Neural progenitor cell (in vitro differentiated cells): Measurements from ENCODE around the gene JAZF1. TPM values are rescaled to one million over a fixed set of nuclear protein-coding genes. Genes with fewer than 3 reads are reported as not detected.
A peak's percentile ranks its signal among the peaks of the same experiment; 100 is the strongest.

Experiments used
- DNase-seq: peaks from one replicate; pipeline ENCODE4 v3.0.0-alpha.2; 2016; ENCODE audit warnings: low spot score
- H2AFZ ChIP-seq: fragments of 200-600 bp; sonication (generic); replicated peaks from 2 replicates; pipeline ENCODE4 v1.6.1; 2016; ENCODE audit warnings: antibody characterized with exemption
- H3F3A ChIP-seq: fragments of 200-600 bp; sonication (generic); 2 replicates; pipeline ENCODE4 v1.6.1; 2016; ENCODE audit warnings: antibody characterized with exemption, low read depth
- H3K27ac ChIP-seq: fragments of 200-600 bp; sonication (generic); 2 replicates; pipeline ENCODE4 v1.5.1; 2016; ENCODE audit warnings: mild to moderate bottlenecking
- H3K27me3 ChIP-seq: fragments of 200-600 bp; sonication (generic); 2 replicates; pipeline ENCODE4 v1.6.1; 2016; ENCODE audit warnings: mild to moderate bottlenecking, moderate library complexity
- H3K36me3 ChIP-seq: fragments of 200-600 bp; sonication (generic); 2 replicates; pipeline ENCODE4 v1.5.1; 2016
- H3K4me1 ChIP-seq: fragments of 200-600 bp; sonication (generic); 2 replicates; pipeline ENCODE4 v1.6.1; 2016; ENCODE audit warnings: mixed run types
- H3K4me2 ChIP-seq: fragments of 200-600 bp; sonication (generic); 2 replicates; pipeline ENCODE4 v1.6.1; 2016
- H3K4me3 ChIP-seq: fragments of 200-600 bp; sonication (generic); 2 replicates; pipeline ENCODE4 v1.5.1; 2016
- H3K79me2 ChIP-seq: fragments of 200-600 bp; sonication (generic); 2 replicates; pipeline ENCODE4 v1.6.1; 2016; ENCODE audit warnings: low read depth
- H3K9ac ChIP-seq: fragments of 200-600 bp; sonication (generic); 2 replicates; pipeline ENCODE4 v1.6.1; 2016
- H3K9me3 ChIP-seq: fragments of 200-600 bp; sonication (generic); 2 replicates; pipeline ENCODE4 v1.5.1; 2016; ENCODE audit warnings: low read depth
- H4K20me1 ChIP-seq: fragments of 200-600 bp; sonication (generic); 2 replicates; pipeline ENCODE4 v1.6.1; 2016; ENCODE audit warnings: low read depth
- H3K27ac Mint-ChIP-seq: 3 replicates; pipeline ENCODE4 v1.8.0; 2021; ENCODE audit warnings: mixed read lengths
- H3K27me3 Mint-ChIP-seq: 2 replicates; pipeline ENCODE4 v1.8.0; 2022; ENCODE audit warnings: low read depth, mild to moderate bottlenecking, inconsistent platforms, moderate library complexity, mixed read lengths; ENCODE audit not compliant: insufficient read depth
- H3K36me3 Mint-ChIP-seq: 3 replicates; pipeline ENCODE4 v1.8.0; 2021; ENCODE audit warnings: mixed read lengths
- H3K4me1 Mint-ChIP-seq: 3 replicates; pipeline ENCODE4 v1.8.0; 2021; ENCODE audit warnings: mixed read lengths
- H3K4me3 Mint-ChIP-seq: 3 replicates; pipeline ENCODE4 v1.8.0; 2021; ENCODE audit warnings: mild to moderate bottlenecking, moderate library complexity, mixed read lengths
- H3K9me3 Mint-ChIP-seq: 3 replicates; pipeline ENCODE4 v1.8.0; 2020; ENCODE audit warnings: mixed read lengths
- EZH2 ChIP-seq: fragments of 200-600 bp; sonication (generic); IDR thresholded peaks from 2 replicates; pipeline ENCODE4 v1.6.1; 2017; ENCODE audit warnings: antibody characterized with exemption, mild to moderate bottlenecking, moderate library complexity
- EZH2phosphoT487 ChIP-seq: fragments of 200-600 bp; sonication (generic); IDR thresholded peaks from 2 replicates; pipeline ENCODE4 v1.6.1; 2017; ENCODE audit warnings: antibody characterized with exemption
- total RNA-seq: library from RNA; depleted of rRNA; stranded (reverse); fragments of >200 nt; gene quantifications from 2 replicates; pipeline ENCODE4 v1.2.3, GENCODE V29; 2015; ENCODE audit warnings: low replicate concordance
- TF ChIP-seq, protein P1 (sequence below): fragments of 200-600 bp; sonication (generic); IDR thresholded peaks from 2 replicates; pipeline ENCODE4 v1.5.1; 2017; ENCODE audit warnings: antibody characterized with exemption, mild to moderate bottlenecking

The JAZF1 gene
- total RNA-seq, 1 donor from 2014 or later: 3.1 TPM

- no peaks in the 10 kb centered on the region for H3K79me2 ChIP-seq
- H3K4me1 Mint-ChIP-seq: peaks cover 34% of the 10 kb centered on the region
- H3K9me3 Mint-ChIP-seq: no peaks in the 10 kb centered on the region
- no peaks in the 10 kb centered on the region for H4K20me1 ChIP-seq
- no peak overlapping the region for H3K4me2 ChIP-seq
- no peaks in the 10 kb centered on the region for H3K9me3 ChIP-seq
- H3K4me3 ChIP-seq: no peak overlapping the region
- H3K4me3 Mint-ChIP-seq: no peak overlapping the region
- H3K36me3 ChIP-seq: no peaks in the 10 kb centered on the region
- H3F3A ChIP-seq: no peaks in the 10 kb centered on the region
- H3K9ac ChIP-seq: no peak overlapping the region
- TF ChIP-seq EZH2phosphoT487: no peak
- TF ChIP-seq, protein P1, sequence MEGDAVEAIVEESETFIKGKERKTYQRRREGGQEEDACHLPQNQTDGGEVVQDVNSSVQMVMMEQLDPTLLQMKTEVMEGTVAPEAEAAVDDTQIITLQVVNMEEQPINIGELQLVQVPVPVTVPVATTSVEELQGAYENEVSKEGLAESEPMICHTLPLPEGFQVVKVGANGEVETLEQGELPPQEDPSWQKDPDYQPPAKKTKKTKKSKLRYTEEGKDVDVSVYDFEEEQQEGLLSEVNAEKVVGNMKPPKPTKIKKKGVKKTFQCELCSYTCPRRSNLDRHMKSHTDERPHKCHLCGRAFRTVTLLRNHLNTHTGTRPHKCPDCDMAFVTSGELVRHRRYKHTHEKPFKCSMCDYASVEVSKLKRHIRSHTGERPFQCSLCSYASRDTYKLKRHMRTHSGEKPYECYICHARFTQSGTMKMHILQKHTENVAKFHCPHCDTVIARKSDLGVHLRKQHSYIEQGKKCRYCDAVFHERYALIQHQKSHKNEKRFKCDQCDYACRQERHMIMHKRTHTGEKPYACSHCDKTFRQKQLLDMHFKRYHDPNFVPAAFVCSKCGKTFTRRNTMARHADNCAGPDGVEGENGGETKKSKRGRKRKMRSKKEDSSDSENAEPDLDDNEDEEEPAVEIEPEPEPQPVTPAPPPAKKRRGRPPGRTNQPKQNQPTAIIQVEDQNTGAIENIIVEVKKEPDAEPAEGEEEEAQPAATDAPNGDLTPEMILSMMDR: no peak
- no peak for TF ChIP-seq EZH2
- no peaks in the 10 kb centered on the region for H3K36me3 Mint-ChIP-seq
- no peak overlapping the region for H3K27ac Mint-ChIP-seq
- no peaks in the 10 kb centered on the region for H3K27me3 ChIP-seq
- no peak overlapping the region for H3K27ac ChIP-seq
- H2AFZ ChIP-seq: no peak overlapping the region
- peaks cover 4% of the 10 kb centered on the region for H3K27me3 Mint-ChIP-seq
- DNase-seq: no peak
- peaks cover 18% of the 10 kb centered on the region for H3K4me1 ChIP-seq
These were observed 35.4 kb downstream of the JAZF1 start for GRCh38 chr7:28145090-28145626.

DNA sequence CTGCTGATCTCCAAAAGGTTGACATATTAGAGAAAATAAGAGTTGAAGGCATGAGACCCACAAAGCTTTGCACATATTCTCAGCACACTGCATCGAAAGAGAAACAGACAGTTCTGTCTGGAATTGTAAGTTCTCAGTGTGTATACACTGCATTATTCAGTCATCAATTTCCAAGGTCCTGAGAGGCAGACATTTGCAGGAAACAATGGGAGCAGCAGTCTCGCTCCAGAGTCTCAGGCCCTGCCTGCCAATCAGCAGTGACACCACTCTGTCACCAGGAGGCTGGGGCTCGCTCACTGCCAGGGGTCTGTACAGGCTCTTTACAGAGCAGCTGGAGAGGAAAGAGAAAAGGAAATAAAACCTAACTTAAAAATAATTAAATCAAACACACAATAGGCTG lies 36.3 kb downstream of the JAZF1 start:
- H2AFZ ChIP-seq: no peak overlapping the region
- peak overlapping the region; percentile 28 for H3K4me3 Mint-ChIP-seq
- DNase-seq: peak; percentile 74
- H3K27ac ChIP-seq: no peak overlapping the region
- TF ChIP-seq EZH2: no peak
- TF ChIP-seq, protein P1: peak; percentile 49
- no peaks in the 10 kb centered on the region for H4K20me1 ChIP-seq
- H3K79me2 ChIP-seq: no peaks in the 10 kb centered on the region
- H3K27ac Mint-ChIP-seq: no peak overlapping the region
- H3K4me1 ChIP-seq: peaks cover 11% of the 10 kb centered on the region
- no peak overlapping the region for H3K4me3 ChIP-seq
- H3K27me3 Mint-ChIP-seq: peaks cover 4% of the 10 kb centered on the region
- peaks cover 27% of the 10 kb centered on the region for H3K4me1 Mint-ChIP-seq
- no peak overlapping the region for H3K4me2 ChIP-seq
- H3K36me3 Mint-ChIP-seq: no peaks in the 10 kb centered on the region
- no peaks in the 10 kb centered on the region for H3F3A ChIP-seq
- H3K9ac ChIP-seq: no peak overlapping the region
- H3K9me3 Mint-ChIP-seq: no peaks in the 10 kb centered on the region
- H3K36me3 ChIP-seq: no peaks in the 10 kb centered on the region
- H3K9me3 ChIP-seq: no peaks in the 10 kb centered on the region
- H3K27me3 ChIP-seq: no peaks in the 10 kb centered on the region

- Mint-ChIP-seq H3K4me3 (no peak overlapping the region), H3K36me3 (no peaks in the 10 kb centered on the region), H3K9me3 (no peaks in the 10 kb centered on the region), H3K27me3 (peaks cover 4% of the 10 kb centered on the region), H3K4me1 (peaks cover 23% of the 10 kb centered on the region), H3K27ac (no peak overlapping the region)
- no peaks in the 10 kb centered on the region for H3K36me3 ChIP-seq
- no peak overlapping the region for H2AFZ ChIP-seq
- TF ChIP-seq EZH2: no peak
- TF ChIP-seq, protein P1: no peak
- TF ChIP-seq EZH2phosphoT487: no peak
- H3K4me3 ChIP-seq: no peak overlapping the region
- H3K4me1 ChIP-seq: peaks cover 9% of the 10 kb centered on the region
- no peaks in the 10 kb centered on the region for H3F3A ChIP-seq
- no peaks in the 10 kb centered on the region for H3K9me3 ChIP-seq
- no peaks in the 10 kb centered on the region for H4K20me1 ChIP-seq
- no peaks in the 10 kb centered on the region for H3K27me3 ChIP-seq
- no peak for DNase-seq
- no peak overlapping the region for H3K4me2 ChIP-seq
- H3K9ac ChIP-seq: no peak overlapping the region
- no peak overlapping the region for H3K27ac ChIP-seq
- H3K79me2 ChIP-seq: no peaks in the 10 kb centered on the region
These were observed 37.9 kb downstream of the JAZF1 start for GRCh38 chr7:28142650-28143049.
